Stomach smooth muscle (tissue), 2 donors: ENCODE data around the gene DES.
A peak's percentile ranks its signal among the peaks of the same experiment; 100 is the strongest.

Experiments used
- H3K27ac ChIP-seq: one replicate; pipeline ENCODE4 v1.7.0; 2013; ENCODE audit warnings: mild to moderate bottlenecking, low read length, inconsistent platforms
- H3K27me3 ChIP-seq, 2 donors: one replicate each; pipeline ENCODE4 v1.7.0; 2013; ENCODE audit warnings: low read length in 2 of 2; ENCODE audit not compliant: insufficient read depth in 2 of 2, control insufficient read depth in 1 of 2
- H3K36me3 ChIP-seq, 2 donors: one replicate each; pipeline ENCODE4 v1.7.0; 2013; ENCODE audit warnings: low read length in 2 of 2; ENCODE audit not compliant: control insufficient read depth in 2 of 2, insufficient read depth in 2 of 2
- H3K4me1 ChIP-seq: one replicate; pipeline ENCODE4 v1.7.0; 2013; ENCODE audit warnings: low read length; ENCODE audit not compliant: control insufficient read depth, insufficient read depth
- H3K4me3 ChIP-seq, 2 donors: one replicate each; pipeline ENCODE4 v1.7.0; 2013; ENCODE audit warnings: low read length in 2 of 2
- H3K9ac ChIP-seq, 2 donors: one replicate each; pipeline ENCODE4 v1.7.0; 2013; ENCODE audit warnings: low read length in 2 of 2, mild to moderate bottlenecking in 1 of 2
- H3K9me3 ChIP-seq, 2 donors: one replicate each; pipeline ENCODE4 v1.7.0; 2013; ENCODE audit warnings: low read length in 2 of 2; ENCODE audit not compliant: control insufficient read depth in 2 of 2
- donor health status: healthy.
- donor health status: Pancreatic carcinoma.

Gene DES

GRCh38 chr2:219474285-219475060 lies 56.3 kb downstream of the DES start:
- Histone ChIP-seq H3K27me3 (no peaks in the 10 kb centered on the region), H3K27ac (peak overlapping the region; percentile 41), H3K4me3 (no peak overlapping the region), H3K36me3 (peaks cover 42 to 56% of the 10 kb centered on the region in 2 donors), H3K9ac (no peak overlapping the region), H3K4me1 (peaks cover 29% of the 10 kb centered on the region), H3K9me3 (no peaks in the 10 kb centered on the region)

GRCh38 chr2:219475278-219475677 lies 57.1 kb downstream of the DES start:
- no peaks in the 10 kb centered on the region for H3K27me3 ChIP-seq
- no peaks in the 10 kb centered on the region for H3K9me3 ChIP-seq
- peaks cover 22% of the 10 kb centered on the region for H3K4me1 ChIP-seq
- no peak overlapping the region for H3K4me3 ChIP-seq
- peak overlapping the region; percentile 41 for H3K27ac ChIP-seq
- H3K36me3 ChIP-seq: peaks cover 45 to 56% of the 10 kb centered on the region in 2 donors
- peak overlapping the region; percentile 22 to 29 for H3K9ac ChIP-seq

GRCh38 chr2:219475697-219476651 lies 57.8 kb downstream of the DES start:
- Histone ChIP-seq H3K27ac (peak overlapping the region; percentile 41), H3K4me1 (peaks cover 21% of the 10 kb centered on the region), H3K27me3 (no peaks in the 10 kb centered on the region), H3K9me3 (no peaks in the 10 kb centered on the region), H3K4me3 (no peak overlapping the region), H3K9ac (no peak overlapping the region), H3K36me3 (peaks cover 45 to 60% of the 10 kb centered on the region in 2 donors)
